Measurements from ENCODE around the gene IFFO2. TPM values are rescaled to one million over a fixed set of nuclear protein-coding genes. Genes with fewer than 3 reads are reported as not detected.

Gene IFFO2
- total RNA-seq, 1 experiment from 2014 or later, result 18.7 TPM

DNA sequence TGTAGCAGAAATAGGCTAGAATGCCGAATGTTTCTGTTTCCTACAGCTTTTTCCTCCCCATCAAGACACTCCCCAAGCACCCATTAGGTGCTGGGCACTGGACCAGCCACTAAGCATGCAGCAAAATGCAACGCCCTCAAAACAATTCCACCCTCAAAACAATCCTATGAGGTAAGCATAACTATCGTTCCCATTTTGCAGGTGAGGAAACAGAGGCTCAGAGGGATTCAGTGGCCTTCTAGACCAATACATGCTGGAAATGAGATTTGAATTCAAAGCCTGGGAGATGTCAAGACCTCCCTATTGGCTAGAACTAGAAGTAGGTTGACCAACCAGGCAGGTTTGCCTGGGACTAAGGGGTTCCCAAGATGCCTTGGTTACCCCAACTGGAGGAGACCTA, 43.9 kb downstream of the IFFO2 start:
- H3K9me3 Mint-ChIP-seq (ENCODE audit: unreplicated experiment), result no peaks in the 10 kb centered on the region
- intact Hi-C loops (cut with micrococcal nuclease; ENCODE audit: unreplicated experiment), result loop anchor here (5.0 kb wide), 1 partner anchor 100 kb away; no protein-coding TSS in a partner anchor
- no TSS peak for BruUV-seq (replicated peaks)
- DNase-seq, result no peak
- H3K4me1 ChIP-seq, result no peaks in the 10 kb centered on the region
- ChIA-PET CTCF (interaction anchor here (0.9 to 2.0 kb wide), 7 partner anchors 17 to 190 kb away, joined by 3 to 7 read pairs (median 3); no protein-coding TSS in a partner anchor), POLR2A (no interaction called here)
- no peak overlapping the region for H3K27ac Mint-ChIP-seq (ENCODE audit: unreplicated experiment)
- peaks cover 7% of the 10 kb centered on the region for H3K4me1 Mint-ChIP-seq (ENCODE audit: low read depth, unreplicated experiment)
- no peaks in the 10 kb centered on the region for H3K36me3 ChIP-seq (ENCODE audit: control insufficient read depth, insufficient read depth, low read length)
- TF ChIP-seq, protein P1, sequence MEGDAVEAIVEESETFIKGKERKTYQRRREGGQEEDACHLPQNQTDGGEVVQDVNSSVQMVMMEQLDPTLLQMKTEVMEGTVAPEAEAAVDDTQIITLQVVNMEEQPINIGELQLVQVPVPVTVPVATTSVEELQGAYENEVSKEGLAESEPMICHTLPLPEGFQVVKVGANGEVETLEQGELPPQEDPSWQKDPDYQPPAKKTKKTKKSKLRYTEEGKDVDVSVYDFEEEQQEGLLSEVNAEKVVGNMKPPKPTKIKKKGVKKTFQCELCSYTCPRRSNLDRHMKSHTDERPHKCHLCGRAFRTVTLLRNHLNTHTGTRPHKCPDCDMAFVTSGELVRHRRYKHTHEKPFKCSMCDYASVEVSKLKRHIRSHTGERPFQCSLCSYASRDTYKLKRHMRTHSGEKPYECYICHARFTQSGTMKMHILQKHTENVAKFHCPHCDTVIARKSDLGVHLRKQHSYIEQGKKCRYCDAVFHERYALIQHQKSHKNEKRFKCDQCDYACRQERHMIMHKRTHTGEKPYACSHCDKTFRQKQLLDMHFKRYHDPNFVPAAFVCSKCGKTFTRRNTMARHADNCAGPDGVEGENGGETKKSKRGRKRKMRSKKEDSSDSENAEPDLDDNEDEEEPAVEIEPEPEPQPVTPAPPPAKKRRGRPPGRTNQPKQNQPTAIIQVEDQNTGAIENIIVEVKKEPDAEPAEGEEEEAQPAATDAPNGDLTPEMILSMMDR (IDR thresholded peaks at IDR 0.05; ENCODE audit: insufficient read depth in 1 of 2, low read depth in 1 of 2, low read length in 1 of 2, severe bottlenecking in 1 of 2, unreplicated experiment in 1 of 2), result no peak
- H3K27me3 ChIP-seq (replicated peaks; ENCODE audit: control insufficient read depth, insufficient read depth, low read length), result no peaks in the 10 kb centered on the region
- no peaks in the 10 kb centered on the region for H3K27me3 Mint-ChIP-seq (ENCODE audit: insufficient read depth, unreplicated experiment)
- no peaks in the 10 kb centered on the region for H3K9me3 ChIP-seq
- H3K36me3 Mint-ChIP-seq (ENCODE audit: insufficient read depth, unreplicated experiment), result peaks cover 27% of the 10 kb centered on the region
- H3K4me3 ChIP-seq (ENCODE audit: low read depth, low read length), result no peak overlapping the region
- H3K4me3 Mint-ChIP-seq (ENCODE audit: unreplicated experiment), result no peak overlapping the region

DNA sequence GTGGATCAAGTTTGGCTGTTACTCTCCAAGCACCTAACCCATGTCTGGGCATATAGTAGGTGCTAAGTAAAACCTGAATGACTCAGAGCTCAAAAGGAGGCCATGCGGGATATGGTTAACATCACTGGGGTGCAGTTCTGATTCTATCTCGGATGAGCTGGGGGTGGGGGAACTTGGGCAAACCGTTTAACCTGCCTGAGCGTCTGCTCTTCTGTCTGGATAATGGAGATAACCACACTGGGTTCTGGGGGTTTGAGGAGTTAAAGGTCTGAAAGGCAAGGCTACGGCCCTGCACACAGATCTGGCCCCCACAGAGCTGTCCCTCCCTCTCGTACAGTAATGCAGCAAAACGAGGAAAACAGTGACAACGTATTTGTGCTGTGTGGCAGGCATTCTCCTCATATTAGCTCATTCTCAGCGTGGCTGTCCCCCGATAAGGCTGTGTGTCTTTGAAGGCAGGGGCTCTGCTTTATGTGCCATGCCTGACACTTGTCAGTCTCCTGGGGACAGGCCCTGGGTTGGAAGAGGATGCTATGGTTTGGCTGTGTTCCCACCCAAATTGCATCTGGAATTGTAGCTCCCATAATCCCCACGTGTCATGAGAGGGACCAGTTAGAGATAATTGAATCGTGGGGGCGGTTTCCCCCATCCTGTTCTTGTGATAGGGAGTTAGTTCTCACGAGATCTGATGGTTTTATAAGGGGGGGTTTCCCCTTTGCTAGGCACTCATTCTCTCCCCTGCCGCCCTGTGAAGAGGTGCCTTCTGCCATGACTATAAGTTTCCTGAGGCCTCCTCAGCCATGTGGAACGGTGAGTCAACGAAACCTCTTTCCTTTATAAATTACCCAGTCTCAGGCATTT, 47.3 kb downstream of the IFFO2 start:
- Mint-ChIP-seq H3K27me3 (ENCODE audit: insufficient read depth, unreplicated experiment) (no peaks in the 10 kb centered on the region), H3K27ac (ENCODE audit: unreplicated experiment) (no peak overlapping the region), H3K4me3 (ENCODE audit: unreplicated experiment) (no peak overlapping the region), H3K9me3 (ENCODE audit: unreplicated experiment) (no peaks in the 10 kb centered on the region), H3K36me3 (ENCODE audit: insufficient read depth, unreplicated experiment) (peaks cover 18% of the 10 kb centered on the region), H3K4me1 (ENCODE audit: low read depth, unreplicated experiment) (peaks cover 4% of the 10 kb centered on the region)
- no peak for DNase-seq
- Histone ChIP-seq H3K27me3 (replicated peaks; ENCODE audit: control insufficient read depth, insufficient read depth, low read length) (no peaks in the 10 kb centered on the region), H3K9me3 (no peaks in the 10 kb centered on the region), H3K36me3 (ENCODE audit: control insufficient read depth, insufficient read depth, low read length) (no peaks in the 10 kb centered on the region), H3K4me3 (ENCODE audit: low read depth, low read length) (no peak overlapping the region), H3K4me1 (no peaks in the 10 kb centered on the region)
- TF ChIP-seq, protein P1 (IDR thresholded peaks at IDR 0.05; ENCODE audit: insufficient read depth in 1 of 2, low read depth in 1 of 2, low read length in 1 of 2, severe bottlenecking in 1 of 2, unreplicated experiment in 1 of 2), result no peak
- BruUV-seq (replicated peaks), result no TSS peak
- intact Hi-C loops (cut with micrococcal nuclease; ENCODE audit: unreplicated experiment), result loop anchor here (5.0 kb wide), 1 partner anchor 188 kb away; no protein-coding TSS in a partner anchor
- CTCF ChIA-PET, result interaction anchor here (0.9 kb wide), 1 partner anchor 187 kb away, joined by 3 read pairs; no protein-coding TSS in a partner anchor
- POLR2A ChIA-PET, result no interaction called here

DNA sequence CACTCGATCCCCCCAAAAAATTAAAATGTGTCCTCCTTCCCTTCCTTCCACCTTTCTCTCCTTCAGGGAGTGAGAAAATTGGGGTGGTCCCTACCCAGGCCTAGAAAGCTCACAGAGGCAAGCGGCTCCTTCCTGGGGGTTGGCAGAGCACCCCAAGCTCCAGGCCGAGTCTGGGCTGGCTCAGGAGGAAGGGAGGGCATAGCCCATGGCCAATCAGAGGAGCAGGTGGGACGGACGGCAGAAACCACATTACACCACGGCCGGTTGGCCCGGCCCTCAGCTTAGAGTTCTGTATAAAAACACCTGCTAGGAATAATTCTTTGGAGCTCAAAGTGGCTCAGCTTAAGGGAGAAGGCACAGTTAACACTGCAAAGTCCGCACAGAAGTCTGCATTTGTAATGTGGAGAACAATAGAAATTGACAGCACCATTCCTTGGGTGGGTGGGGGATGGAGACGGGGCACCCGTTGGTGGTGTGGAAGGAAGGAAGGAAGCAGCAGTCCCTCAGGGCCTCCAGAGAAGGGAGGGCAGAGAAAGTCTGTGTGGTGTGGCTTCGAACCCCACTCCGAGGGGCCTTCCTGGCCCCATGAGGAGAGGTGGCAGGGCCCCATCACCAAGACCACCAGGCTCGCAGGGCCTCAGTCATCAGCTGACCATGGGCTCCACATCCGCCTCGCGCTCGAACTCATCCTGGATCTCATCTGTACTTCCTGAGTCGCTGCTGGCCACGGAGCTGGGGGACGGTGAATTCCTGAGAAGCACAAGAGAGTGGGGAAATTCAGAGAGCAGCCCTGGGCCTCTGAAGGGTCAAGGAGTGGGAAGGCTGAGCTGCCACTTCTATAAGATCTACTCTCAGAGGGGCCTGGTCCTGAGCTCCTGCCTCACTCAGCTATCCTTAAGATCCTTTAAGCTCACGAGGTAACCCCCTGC, 48.3 kb downstream of the IFFO2 start:
- Histone ChIP-seq H3K4me3 (ENCODE audit: low read depth, low read length) (no peak overlapping the region), H3K9me3 (no peaks in the 10 kb centered on the region), H3K36me3 (ENCODE audit: control insufficient read depth, insufficient read depth, low read length) (no peaks in the 10 kb centered on the region), H3K27me3 (replicated peaks; ENCODE audit: control insufficient read depth, insufficient read depth, low read length) (no peaks in the 10 kb centered on the region), H3K4me1 (peaks cover 6% of the 10 kb centered on the region)
- Mint-ChIP-seq H3K4me1 (ENCODE audit: low read depth, unreplicated experiment) (no peaks in the 10 kb centered on the region), H3K4me3 (ENCODE audit: unreplicated experiment) (no peak overlapping the region), H3K27ac (ENCODE audit: unreplicated experiment) (no peak overlapping the region), H3K36me3 (ENCODE audit: insufficient read depth, unreplicated experiment) (peaks cover 10% of the 10 kb centered on the region), H3K27me3 (ENCODE audit: insufficient read depth, unreplicated experiment) (no peaks in the 10 kb centered on the region), H3K9me3 (ENCODE audit: unreplicated experiment) (no peaks in the 10 kb centered on the region)
- ChIA-PET POLR2A (no interaction called here), CTCF (interaction anchor here (0.9 kb wide), 1 partner anchor 188 kb away, joined by 3 read pairs; no protein-coding TSS in a partner anchor)
- DNase-seq, result no peak
- TF ChIP-seq, protein P1 (IDR thresholded peaks at IDR 0.05; ENCODE audit: insufficient read depth in 1 of 2, low read depth in 1 of 2, low read length in 1 of 2, severe bottlenecking in 1 of 2, unreplicated experiment in 1 of 2), result no peak
- intact Hi-C loops (cut with micrococcal nuclease; ENCODE audit: unreplicated experiment), result loop anchor here (5.0 kb wide), 1 partner anchor 189 kb away; no protein-coding TSS in a partner anchor
- BruUV-seq (replicated peaks), result no TSS peak
